Inflammatory macrophage treated with lipopolysaccharide for 1 hour (primary cell): ENCODE data around the gene OTOP3.
A peak's percentile ranks its signal among the peaks of the same experiment; 100 is the strongest.

Experiments
- DNase-seq, 2 donors: peaks; one replicate each; pipeline ENCODE4 v3.0.0-alpha.2; 2020 to 2022

The OTOP3 gene

DNA sequence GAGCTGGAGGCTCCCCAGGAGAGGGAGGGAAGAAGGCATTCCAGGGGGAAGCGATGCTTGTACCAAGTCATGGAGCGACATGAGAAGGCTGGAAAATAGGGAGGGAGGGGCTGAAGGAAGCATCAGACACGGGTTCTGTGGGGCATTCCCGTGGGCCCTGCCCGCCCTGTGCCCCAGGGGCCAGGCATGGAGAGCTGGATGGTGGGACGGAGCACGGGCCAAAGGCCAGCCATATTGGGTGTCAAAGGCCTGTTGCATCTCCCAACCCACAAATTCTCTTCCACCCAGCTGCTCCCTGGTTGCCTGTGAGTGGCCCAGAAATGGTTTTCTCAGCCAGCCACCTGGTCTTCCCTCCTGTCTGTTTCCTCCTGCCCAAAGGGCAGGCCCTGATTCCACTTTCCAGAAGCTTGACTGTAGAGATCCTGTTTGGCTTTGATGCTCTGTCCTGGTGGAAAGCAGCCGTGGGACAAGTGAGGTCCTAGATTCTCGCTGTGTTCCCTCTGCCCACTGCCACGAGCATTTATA is 54.9 kb downstream of the OTOP3 start:
- DNase-seq = no peak

DNA sequence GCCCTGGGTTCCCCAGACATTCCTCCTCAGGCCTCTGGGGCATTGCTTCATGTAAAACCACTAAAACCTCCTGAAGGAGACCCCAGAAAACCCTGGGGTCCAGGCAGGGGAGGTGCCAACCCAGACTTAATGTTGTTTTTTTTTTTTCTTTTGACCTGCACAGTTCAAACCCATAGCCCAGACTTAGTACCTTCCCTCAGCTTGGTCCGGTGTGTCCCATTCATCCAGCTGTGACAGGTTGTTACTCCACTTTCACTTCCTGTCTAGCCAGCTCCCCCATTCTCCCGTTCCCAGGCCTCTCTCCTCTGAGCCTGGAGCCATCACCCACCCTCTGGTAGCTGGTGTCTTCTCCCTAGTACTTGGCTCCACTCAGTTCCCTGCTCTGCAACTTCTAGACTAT is 56.5 kb downstream of the OTOP3 start:
- no peak for DNase-seq

DNA sequence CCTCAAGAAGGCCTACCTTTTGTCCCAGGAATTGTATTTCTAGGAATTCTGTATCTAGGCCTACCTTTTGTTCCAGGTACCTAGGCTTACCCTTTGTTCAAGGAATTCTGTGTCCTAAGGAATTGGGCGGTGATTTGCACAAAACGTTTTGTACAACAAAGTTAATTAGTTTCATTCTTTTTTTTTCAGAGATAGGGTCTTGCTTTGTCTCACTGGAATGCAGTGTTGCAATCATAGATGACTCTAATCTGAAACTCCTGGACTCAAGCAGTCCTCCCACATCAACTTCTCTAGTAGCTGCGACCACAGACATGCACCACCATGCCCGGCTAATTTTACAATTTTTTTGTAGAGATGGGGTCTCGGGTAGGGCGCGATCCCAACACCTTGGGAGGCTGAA is 58.7 kb downstream of the OTOP3 start:
- peak in 1 of 2 donors; percentile 28 for DNase-seq

DNA sequence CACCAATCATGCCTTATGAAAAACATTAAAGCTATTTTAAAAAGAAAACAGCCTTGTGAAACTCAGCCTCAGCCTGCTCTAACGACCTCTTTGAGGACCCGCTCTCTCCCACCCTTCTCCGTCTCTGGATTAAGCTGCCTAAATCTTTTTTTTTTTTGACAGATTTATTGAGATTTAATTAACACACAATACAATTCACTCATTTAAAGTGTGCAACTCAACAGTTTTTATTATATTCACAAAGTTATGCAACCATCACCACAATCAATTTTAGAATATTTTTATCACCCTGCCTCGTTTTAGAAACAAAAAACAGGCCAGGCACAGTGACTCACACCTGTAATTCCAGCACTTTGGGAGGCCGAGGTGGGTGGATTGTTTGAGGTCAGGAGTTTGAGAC is 60.1 kb downstream of the OTOP3 start:
- no peak for DNase-seq

DNA sequence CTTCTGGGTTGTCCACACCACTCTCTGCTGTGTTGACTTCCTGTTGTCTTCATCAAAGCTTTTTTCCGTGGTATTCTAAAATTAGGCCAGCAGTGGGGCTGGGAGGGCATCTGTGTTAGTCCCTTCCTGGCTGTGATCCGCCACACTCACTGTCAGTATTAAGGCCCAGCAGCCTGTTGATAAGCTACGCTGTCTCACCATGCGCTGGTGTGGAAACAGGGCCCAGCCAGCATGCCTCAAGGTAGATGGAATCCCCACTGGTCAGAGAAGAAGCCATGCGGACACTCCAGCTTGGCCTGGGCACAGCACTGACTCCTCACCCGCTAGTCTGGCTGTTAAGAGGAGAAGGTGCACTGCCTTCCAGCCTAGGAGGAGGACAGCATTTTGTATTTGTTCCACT is 63.1 kb downstream of the OTOP3 start:
- no peak for DNase-seq

DNA sequence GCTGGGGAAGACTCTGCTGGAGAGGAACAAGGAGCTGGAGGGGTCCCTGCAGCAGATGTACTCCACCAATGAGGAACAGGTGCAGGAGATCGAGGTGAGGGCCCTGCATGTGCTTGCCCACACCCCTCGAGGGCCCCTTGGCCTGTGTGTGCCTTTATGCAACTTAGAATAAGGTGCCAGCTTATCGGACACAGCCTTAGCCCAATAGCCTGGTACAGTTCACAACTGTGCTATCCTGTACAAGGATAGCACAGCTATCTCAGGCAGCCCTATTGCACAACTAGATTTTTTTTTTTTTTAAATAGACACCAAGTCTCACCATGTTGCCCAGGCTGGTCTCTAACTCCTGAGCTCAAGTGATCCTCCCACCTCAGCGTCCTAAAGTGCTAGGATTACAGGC is 63.8 kb downstream of the OTOP3 start:
- DNase-seq = no peak
